HepG2 (cell line): Measurements from ENCODE around the gene LONP1. TPM values are rescaled to one million over a fixed set of nuclear protein-coding genes. Genes with fewer than 3 reads are reported as not detected.

ENCODE experiments used
- ATAC-seq: fragments of 200-7000 bp; cut with Tn5 transposase; 3 replicates; pipeline ENCODE4 v1.9.1; 2020; ENCODE audit warnings: mild to moderate bottlenecking, moderate library complexity
- BruUV-seq: library from RNA; stranded (reverse); fragments of 400-500 nt; replicated peaks from 2 replicates; lab custom pipeline; 2021; lab: Mats Ljungman, UMichigan
- CTCF ChIA-PET: fragments of 300-600 bp; formaldehyde crosslinking; extraction: SDS; loops from one replicate; lab custom pipeline; 2021; ENCODE audit warnings: low total read pairs, inconsistent platforms, low intra/inter-chr PET ratio; lab: Yijun Ruan, JAX
- POLR2A ChIA-PET: fragments of 350-600 bp; sonication (Branson Sonifier 250); formaldehyde crosslinking; loops from one replicate; lab custom pipeline; 2020; ENCODE audit warnings: antibody characterized with exemption, inconsistent platforms; lab: Yijun Ruan, JAX
- DNase-seq: peaks from one replicate; pipeline ENCODE4 v3.0.0-alpha.2; 2015; ENCODE audit warnings: low spot score
- FAIRE-seq: peaks from 3 replicates; lab custom pipeline; 2011; peaks lifted over from hg19 to GRCh38; lab: Jason Lieb, UNC
- H2AFZ ChIP-seq: one replicate; pipeline ENCODE4 v1.6.1; 2011; ENCODE audit warnings: low read length, inconsistent platforms
- H3K27ac ChIP-seq: fragments of 300-600 bp; 3 replicates; pipeline ENCODE4 v1.8.0; 2011; ENCODE audit warnings: mixed run types, mild to moderate bottlenecking, mixed read lengths, low read length, inconsistent platforms; ENCODE audit not compliant: insufficient read depth; ENCODE audit errors: extremely low read length
- H3K27me3 ChIP-seq, 2 experiments: fragments of 200-600 bp in 1 of 2; 2 replicates in 1 of 2; 3 replicates in 1 of 2; pipeline versions ENCODE4 v1.6.0 to v1.8.0; 2011; ENCODE audit warnings: low read length in 2 of 2, mild to moderate bottlenecking in 2 of 2, moderate library complexity in 2 of 2, inconsistent platforms in 1 of 2; ENCODE audit not compliant: insufficient read depth in 2 of 2, control insufficient read depth in 1 of 2
- H3K36me3 ChIP-seq, 2 experiments: fragments of 200-600 bp in 1 of 2; replicated peaks in 1 of 2; 2 replicates in 1 of 2; 3 replicates in 1 of 2; pipeline versions ENCODE4 v1.5.1 to v1.8.0; 2011; ENCODE audit warnings: low read length in 2 of 2, inconsistent platforms in 1 of 2; ENCODE audit not compliant: insufficient read depth in 2 of 2, control insufficient read depth in 1 of 2
- H3K4me1 ChIP-seq: 2 replicates; pipeline ENCODE4 v1.5.1; 2012; ENCODE audit warnings: low read length, inconsistent platforms; ENCODE audit not compliant: insufficient read depth
- H3K4me2 ChIP-seq: 2 replicates; pipeline ENCODE4 v1.6.0; 2011; ENCODE audit warnings: low read depth, low read length, inconsistent platforms
- H3K4me3 ChIP-seq, 3 experiments: fragments of 200-600 bp in 1 of 3; sonication (generic), shearing (Covaris generic) in 1 of 3; replicated peaks in 1 of 3; 2 replicates each; pipeline ENCODE4 v1.5.1; 2011 to 2016; ENCODE audit warnings: low read length in 3 of 3, inconsistent platforms in 2 of 3, low read depth in 2 of 3, mild to moderate bottlenecking in 2 of 3, control low read depth in 1 of 3, mixed read lengths in 1 of 3; ENCODE audit not compliant: insufficient read depth in 1 of 3
- H3K79me2 ChIP-seq: one replicate; pipeline ENCODE4 v1.6.1; 2011; ENCODE audit warnings: low read length, inconsistent platforms; ENCODE audit not compliant: insufficient read depth
- H3K9ac ChIP-seq: 2 replicates; pipeline ENCODE4 v1.6.0; 2011; ENCODE audit warnings: mild to moderate bottlenecking, low read depth, low read length, inconsistent platforms; ENCODE audit not compliant: insufficient read depth
- H3K9me3 ChIP-seq: 2 replicates; pipeline ENCODE4 v1.5.1; 2012; ENCODE audit warnings: mild to moderate bottlenecking, low read length
- H4K20me1 ChIP-seq: 2 replicates; pipeline ENCODE4 v1.6.0; 2011; ENCODE audit warnings: inconsistent platforms, mild to moderate bottlenecking, low read length, moderate library complexity; ENCODE audit not compliant: insufficient read depth
- AHR ChIP-seq: IDR thresholded peaks from 2 replicates; pipeline ENCODE4 v1.6.1; 2018; ENCODE audit warnings: missing genetic modification reagents, missing compliant biosample characterization
- CSRNP1 ChIP-seq: sonication (generic); formaldehyde crosslinking; IDR thresholded peaks from 2 replicates; pipeline ENCODE4 v1.8.1; 2023; ENCODE audit warnings: mild to moderate bottlenecking, missing genetic modification reagents
- EED ChIP-seq: sonication (generic); formaldehyde crosslinking; IDR thresholded peaks from 2 replicates; pipeline ENCODE4 v1.5.0; 2020; ENCODE audit warnings: mild to moderate bottlenecking, missing genetic modification reagents
- ERF ChIP-seq: IDR thresholded peaks from 2 replicates; pipeline ENCODE4 v1.6.1; 2018; ENCODE audit warnings: missing biosample characterization, missing genetic modification reagents
- HOXA9 ChIP-seq: sonication (generic); formaldehyde crosslinking; IDR thresholded peaks from 2 replicates; pipeline ENCODE4 v1.8.1; 2022; ENCODE audit warnings: missing genetic modification reagents, mild to moderate bottlenecking, moderate library complexity, borderline replicate concordance
- NR2C2 ChIP-seq: sonication (generic); formaldehyde crosslinking; IDR thresholded peaks from 2 replicates; pipeline ENCODE4 v1.4.0; 2020; ENCODE audit warnings: missing genetic modification reagents, mild to moderate bottlenecking, moderate library complexity, borderline replicate concordance
- PAWR ChIP-seq: sonication (generic); formaldehyde crosslinking; IDR thresholded peaks from 2 replicates; pipeline ENCODE4 v1.4.0; 2020; ENCODE audit warnings: missing genetic modification reagents, mild to moderate bottlenecking, borderline replicate concordance
- PHF21A ChIP-seq: sonication (generic); formaldehyde crosslinking; IDR thresholded peaks from 2 replicates; pipeline ENCODE4 v1.5.0; 2020; ENCODE audit warnings: mild to moderate bottlenecking, missing genetic modification reagents
- ZNF251 ChIP-seq: sonication (generic); formaldehyde crosslinking; IDR thresholded peaks from 2 replicates; pipeline ENCODE4 v1.9.0; 2021; ENCODE audit warnings: mild to moderate bottlenecking, missing genetic modification reagents
- ZNF264 ChIP-seq: sonication (generic); formaldehyde crosslinking; IDR thresholded peaks from 2 replicates; pipeline ENCODE4 v1.4.0; 2020; ENCODE audit warnings: missing genetic modification reagents
- ZNF549 ChIP-seq: sonication (generic); formaldehyde crosslinking; IDR thresholded peaks from 2 replicates; pipeline ENCODE4 v1.5.0; 2020; ENCODE audit warnings: missing genetic modification reagents
- ZNF605 ChIP-seq: sonication (generic); formaldehyde crosslinking; IDR thresholded peaks from 2 replicates; pipeline ENCODE4 v1.8.0; 2022; ENCODE audit warnings: mild to moderate bottlenecking, missing genetic modification reagents
- ZNF816 ChIP-seq: sonication (generic); formaldehyde crosslinking; IDR thresholded peaks from 2 replicates; pipeline ENCODE4 v1.8.0; 2022; ENCODE audit warnings: missing genetic modification reagents, mild to moderate bottlenecking, borderline replicate concordance
- WGBS: methylation state at CpG from one replicate; pipeline ENCODE4 v1.1.6; 2017; ENCODE audit warnings: low lambda C conversion rate; 5-methylcytosine and 5-hydroxymethylcytosine counted together
- in situ Hi-C: cut with HindIII; loops from 2 replicates; pipeline ENCODE4 v1.10.0; 2017; ENCODE audit warnings: low pct_unique_long_range_greater_than_20kb; ENCODE audit not compliant: extremely low pct_ligation_motif_present
- intact Hi-C: fragments of 100-400 bp; cut with micrococcal nuclease; formaldehyde crosslinking; loops from one replicate; pipeline ENCODE4 v1.10.0; 2022; ENCODE audit not compliant: unreplicated experiment
- polyA plus RNA-seq, 8 experiments: library from polyadenylated mRNA; depleted of rRNA in 3 of 8; stranded (reverse) in 7 of 8; unstranded in 1 of 8; fragments of >200 nt; fragmentation: Illumina TruSeq in 4 of 8; extraction: Trizol in 4 of 8; gene quantifications; 2 replicates each; pipeline versions ENCODE4 v1.2.1 to v1.2.3, GENCODE V29; 2011 to 2016; ENCODE audit warnings: low read depth in 4 of 8, missing spikeins in 1 of 8, mixed read lengths in 1 of 8; ENCODE audit not compliant: insufficient read depth in 1 of 8
- total RNA-seq, 5 experiments: library from RNA; depleted of rRNA; stranded (reverse); fragments of >200 nt; fragmentation: Illumina TruSeq; extraction: Trizol; gene quantifications; 2 replicates each; pipeline ENCODE4 v1.2.3, GENCODE V29; 2016; ENCODE audit warnings: low read depth in 1 of 5
- TF ChIP-seq, protein P1 (sequence below): sonication (generic); formaldehyde crosslinking; IDR thresholded peaks from 2 replicates; pipeline ENCODE4 v1.5.0; 2020; ENCODE audit warnings: missing genetic modification reagents
- TF ChIP-seq, protein P2 (sequence below): sonication (generic); formaldehyde crosslinking; IDR thresholded peaks from 2 replicates; pipeline ENCODE4 v1.8.1; 2022; ENCODE audit warnings: low read depth, mild to moderate bottlenecking, missing genetic modification reagents
- TF ChIP-seq, protein P3 (sequence below): sonication (generic); formaldehyde crosslinking; IDR thresholded peaks from 2 replicates; pipeline ENCODE4 v1.8.0; 2022; ENCODE audit warnings: mild to moderate bottlenecking, missing genetic modification reagents, moderate library complexity
- TF ChIP-seq, protein P4 (sequence below): sonication (generic); formaldehyde crosslinking; IDR thresholded peaks from 2 replicates; pipeline ENCODE4 v1.4.0; 2020; ENCODE audit warnings: missing genetic modification reagents

The LONP1 gene
- total and polyA plus RNA-seq, 2 of the 13 experiments (the other 11 are each of a cell fraction or from before 2014, with no cell fraction given): 59.5 to 76.8 TPM

GRCh38 chr19:5696196-5697021 lies 23.5 kb downstream of the LONP1 start:
- H3K79me2 ChIP-seq: peaks cover 22% of the 10 kb centered on the region
- H4K20me1 ChIP-seq: peaks cover 30% of the 10 kb centered on the region
- CTCF ChIA-PET: no interaction called here
- TF ChIP-seq, protein P1, sequence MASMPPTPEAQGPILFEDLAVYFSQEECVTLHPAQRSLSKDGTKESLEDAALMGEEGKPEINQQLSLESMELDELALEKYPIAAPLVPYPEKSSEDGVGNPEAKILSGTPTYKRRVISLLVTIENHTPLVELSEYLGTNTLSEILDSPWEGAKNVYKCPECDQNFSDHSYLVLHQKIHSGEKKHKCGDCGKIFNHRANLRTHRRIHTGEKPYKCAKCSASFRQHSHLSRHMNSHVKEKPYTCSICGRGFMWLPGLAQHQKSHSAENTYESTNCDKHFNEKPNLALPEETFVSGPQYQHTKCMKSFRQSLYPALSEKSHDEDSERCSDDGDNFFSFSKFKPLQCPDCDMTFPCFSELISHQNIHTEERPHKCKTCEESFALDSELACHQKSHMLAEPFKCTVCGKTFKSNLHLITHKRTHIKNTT (CRISPR knock-in tag): no peak
- TF ChIP-seq AHR (CRISPR knock-in tag) (no peak), ERF (no peak), ZNF251 (CRISPR knock-in tag) (no peak), PHF21A (CRISPR knock-in tag) (no peak), EED (CRISPR knock-in tag) (no peak), NR2C2 (CRISPR knock-in tag) (0 out of 2 replicates have a peak, but pooled peaks have one; percentile 23), PAWR (CRISPR knock-in tag) (no peak), ZNF816 (CRISPR knock-in tag) (no peak), ZNF264 (no peak), CSRNP1 (no peak), ZNF549 (no peak), HOXA9 (CRISPR knock-in tag) (0 out of 2 replicates have a peak, but pooled peaks have one; percentile 31), ZNF605 (no peak)
- TF ChIP-seq, protein P2, sequence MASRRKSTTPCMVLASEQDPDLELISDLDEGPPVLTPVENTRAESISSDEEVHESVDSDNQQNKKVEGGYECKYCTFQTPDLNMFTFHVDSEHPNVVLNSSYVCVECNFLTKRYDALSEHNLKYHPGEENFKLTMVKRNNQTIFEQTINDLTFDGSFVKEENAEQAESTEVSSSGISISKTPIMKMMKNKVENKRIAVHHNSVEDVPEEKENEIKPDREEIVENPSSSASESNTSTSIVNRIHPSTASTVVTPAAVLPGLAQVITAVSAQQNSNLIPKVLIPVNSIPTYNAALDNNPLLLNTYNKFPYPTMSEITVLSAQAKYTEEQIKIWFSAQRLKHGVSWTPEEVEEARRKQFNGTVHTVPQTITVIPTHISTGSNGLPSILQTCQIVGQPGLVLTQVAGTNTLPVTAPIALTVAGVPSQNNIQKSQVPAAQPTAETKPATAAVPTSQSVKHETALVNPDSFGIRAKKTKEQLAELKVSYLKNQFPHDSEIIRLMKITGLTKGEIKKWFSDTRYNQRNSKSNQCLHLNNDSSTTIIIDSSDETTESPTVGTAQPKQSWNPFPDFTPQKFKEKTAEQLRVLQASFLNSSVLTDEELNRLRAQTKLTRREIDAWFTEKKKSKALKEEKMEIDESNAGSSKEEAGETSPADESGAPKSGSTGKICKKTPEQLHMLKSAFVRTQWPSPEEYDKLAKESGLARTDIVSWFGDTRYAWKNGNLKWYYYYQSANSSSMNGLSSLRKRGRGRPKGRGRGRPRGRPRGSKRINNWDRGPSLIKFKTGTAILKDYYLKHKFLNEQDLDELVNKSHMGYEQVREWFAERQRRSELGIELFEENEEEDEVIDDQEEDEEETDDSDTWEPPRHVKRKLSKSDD (CRISPR knock-in tag): no peak
- TF ChIP-seq, protein P3, sequence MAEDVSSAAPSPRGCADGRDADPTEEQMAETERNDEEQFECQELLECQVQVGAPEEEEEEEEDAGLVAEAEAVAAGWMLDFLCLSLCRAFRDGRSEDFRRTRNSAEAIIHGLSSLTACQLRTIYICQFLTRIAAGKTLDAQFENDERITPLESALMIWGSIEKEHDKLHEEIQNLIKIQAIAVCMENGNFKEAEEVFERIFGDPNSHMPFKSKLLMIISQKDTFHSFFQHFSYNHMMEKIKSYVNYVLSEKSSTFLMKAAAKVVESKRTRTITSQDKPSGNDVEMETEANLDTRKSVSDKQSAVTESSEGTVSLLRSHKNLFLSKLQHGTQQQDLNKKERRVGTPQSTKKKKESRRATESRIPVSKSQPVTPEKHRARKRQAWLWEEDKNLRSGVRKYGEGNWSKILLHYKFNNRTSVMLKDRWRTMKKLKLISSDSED: no peak
- TF ChIP-seq, protein P4, sequence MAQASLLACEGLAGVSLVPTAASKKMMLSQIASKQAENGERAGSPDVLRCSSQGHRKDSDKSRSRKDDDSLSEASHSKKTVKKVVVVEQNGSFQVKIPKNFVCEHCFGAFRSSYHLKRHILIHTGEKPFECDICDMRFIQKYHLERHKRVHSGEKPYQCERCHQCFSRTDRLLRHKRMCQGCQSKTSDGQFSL (CRISPR knock-in tag): no peak

More at GRCh38 chr19:5696196-5697021, 23.5 kb downstream of the LONP1 start:
- in situ Hi-C loops: no loop called here
- POLR2A ChIA-PET: interaction anchor here (1.2 to 1.4 kb wide), 2 partner anchors 22 to 24 kb away, joined by 4 to 9 read pairs; partner anchors contain the start of genes CATSPERD and LONP1
- no TSS peak for BruUV-seq
- no peak for DNase-seq
- Histone ChIP-seq H3K9me3 (no peaks in the 10 kb centered on the region), H3K36me3 (peaks cover 38 to 82% of the 10 kb centered on the region in 2 experiments), H3K4me3 (no peak overlapping the region), H3K27ac (no peak overlapping the region), H3K4me1 (peaks cover 14% of the 10 kb centered on the region; the same call in 1 of the 2 replicates), H2AFZ (no peak overlapping the region), H3K4me2 (no peak overlapping the region), H3K9ac (no peak overlapping the region), H3K27me3 (no peaks in the 10 kb centered on the region)
- FAIRE-seq: no peak
- intact Hi-C loops: no loop called here
- ATAC-seq: no peak
- 91% methylated on average over 14 of the region's 42 CpGs for WGBS
